Pancreas (tissue), 10 donors: Measurements from ENCODE around the gene ZYX. TPM values are rescaled to one million over a fixed set of nuclear protein-coding genes. Genes with fewer than 3 reads are reported as not detected.
"Not testable (repeated sequence)": the region's sequence is repeated elsewhere in the genome, so short reads cannot be mapped to it uniquely, and the experiment has no call there.

Source experiments
- ATAC-seq, 4 donors: fragments of 200-7000 bp; cut with Tn5 transposase; one replicate each; pipeline versions ENCODE4 v1.8.0 to v1.9.1; 2020; ENCODE audit warnings: mild to moderate bottlenecking in 4 of 4, moderate library complexity in 4 of 4
- DNase-seq, 6 donors: peaks; one replicate each; pipeline ENCODE4 v3.0.0-alpha.2; 2020
- FAIRE-seq: peaks from 2 replicates; lab custom pipeline; 2012; peaks lifted over from hg19 to GRCh38; lab: Jason Lieb, UNC
- H3K27ac ChIP-seq, 4 donors: fragments of 200-600 bp; sonication (generic); 1 replicate in 3 of 4; 2 replicates in 1 of 4; pipeline versions ENCODE4 v1.5.0 to v1.8.0; 2020
- H3K27me3 ChIP-seq, 4 donors: fragments of 200-600 bp; one replicate each; pipeline ENCODE4 v1.8.0; 2021
- H3K36me3 ChIP-seq, 3 donors: fragments of 200-600 bp; sonication (generic) in 1 of 3; one replicate each; pipeline versions ENCODE4 v1.5.0 to v1.8.0; 2020 to 2021
- H3K4me1 ChIP-seq, 3 donors: fragments of 200-600 bp; one replicate each; pipeline ENCODE4 v1.8.0; 2021
- H3K4me3 ChIP-seq, 4 donors: fragments of 200-600 bp; sonication (generic) in 2 of 4; one replicate each; pipeline versions ENCODE4 v1.5.0 to v1.8.0; 2020 to 2021
- H3K9me3 ChIP-seq, 4 donors: fragments of 200-600 bp; one replicate each; pipeline ENCODE4 v1.8.0; 2021
- WGBS, 2 donors: extraction: QIAGEN DNeasy Blood & Tissue Kit; methylation state at CpG; one replicate each; pipeline ENCODE4 v1.1.7; 2013; 5-methylcytosine and 5-hydroxymethylcytosine counted together
- intact Hi-C, 3 donors: fragments of 100-400 bp; cut with DNase I; formaldehyde crosslinking; loops; one replicate each; pipeline versions ENCODE4 v1.11.1 to v1.14.2; 2022
- polyA plus RNA-seq, 2 donors: library from polyadenylated mRNA; stranded (reverse); fragments of 200-250 nt; gene quantifications; one replicate each; pipeline ENCODE4 v1.2.3, GENCODE V29; 2013
- total RNA-seq, 6 donors: library from RNA; stranded (reverse); fragmentation: NEBNext Ultra II Directional in 4 of 6; extraction: Animal tissue kit (Norgen Biotek cat#: 25700) in 4 of 6; gene quantifications; one replicate each; pipeline versions ENCODE4 v1.2.1 to v1.2.4, GENCODE V29; 2021 to 2023
- TF ChIP-seq, protein P1 (sequence below), 4 donors: fragments of 200-600 bp; sonication (generic) in 3 of 4; IDR thresholded peaks; one replicate each; pipeline versions ENCODE4 v1.5.0 to v1.8.0; 2021; ENCODE audit warnings: antibody characterized with exemption in 4 of 4
- donor health status: healthy with polysubstance abuse.
- donor health status: DM: no; HTN: no; CAD: no; lungs with moderate emphysema.
- donor health status: DM: no; HTN: no; CAD: no.
- donor health status: control.
- donor health status: control.
- donor health status: Bipolar disorder and iron deficiency.
- donor health status: DM: yes; HTN: yes; CAD: no.
- donor health status: DM: no; HTN: no; CAD: no.
- donor health status: DM: no; HTN: no; CAD: no.
- donor health status: DM: yes; HTN: yes; CAD: no.

The ZYX gene
- total and polyA plus RNA-seq, 8 donors, result 29.1 to 73.8 (median 44.2) TPM

DNA sequence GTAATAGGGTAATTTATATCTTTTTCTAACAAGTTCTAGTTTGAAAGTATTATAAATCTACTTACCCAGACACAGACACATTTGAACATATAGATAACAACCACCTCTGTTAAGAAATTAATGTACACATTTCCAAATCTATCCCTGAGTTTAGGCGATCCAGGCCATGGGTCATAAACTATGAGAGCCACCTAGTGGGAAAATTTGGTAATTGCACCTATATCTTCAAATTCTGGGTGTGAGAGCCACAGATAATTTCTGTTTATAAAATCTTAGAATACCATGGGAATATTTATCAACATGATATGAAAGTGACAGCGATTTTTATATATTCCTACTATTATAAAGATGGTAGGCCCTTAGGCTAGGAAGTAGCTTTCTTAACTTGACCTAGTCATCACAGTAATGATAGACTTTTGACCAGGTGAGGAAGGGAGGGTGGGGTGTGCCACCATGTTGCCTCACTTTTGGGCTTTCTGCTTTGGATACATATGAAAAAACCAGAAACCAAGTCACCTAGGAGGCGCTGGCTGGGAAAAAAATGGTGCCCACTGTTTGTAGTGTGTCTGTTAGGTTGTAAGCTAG, 35.5 kb downstream of the ZYX start:
- peak; percentile 91 for FAIRE-seq
- Histone ChIP-seq H3K36me3 (no peaks in the 10 kb centered on the region), H3K27ac (no peak overlapping the region), H3K4me1 (no peaks in the 10 kb centered on the region), H3K9me3 (no peaks in the 10 kb centered on the region), H3K27me3 (no peaks in the 10 kb centered on the region), H3K4me3 (no peak overlapping the region)
- 2% methylated on average over 3 of the region's 3 CpGs for whole genome bisulfite sequencing, 2 donors
- TF ChIP-seq, protein P1, sequence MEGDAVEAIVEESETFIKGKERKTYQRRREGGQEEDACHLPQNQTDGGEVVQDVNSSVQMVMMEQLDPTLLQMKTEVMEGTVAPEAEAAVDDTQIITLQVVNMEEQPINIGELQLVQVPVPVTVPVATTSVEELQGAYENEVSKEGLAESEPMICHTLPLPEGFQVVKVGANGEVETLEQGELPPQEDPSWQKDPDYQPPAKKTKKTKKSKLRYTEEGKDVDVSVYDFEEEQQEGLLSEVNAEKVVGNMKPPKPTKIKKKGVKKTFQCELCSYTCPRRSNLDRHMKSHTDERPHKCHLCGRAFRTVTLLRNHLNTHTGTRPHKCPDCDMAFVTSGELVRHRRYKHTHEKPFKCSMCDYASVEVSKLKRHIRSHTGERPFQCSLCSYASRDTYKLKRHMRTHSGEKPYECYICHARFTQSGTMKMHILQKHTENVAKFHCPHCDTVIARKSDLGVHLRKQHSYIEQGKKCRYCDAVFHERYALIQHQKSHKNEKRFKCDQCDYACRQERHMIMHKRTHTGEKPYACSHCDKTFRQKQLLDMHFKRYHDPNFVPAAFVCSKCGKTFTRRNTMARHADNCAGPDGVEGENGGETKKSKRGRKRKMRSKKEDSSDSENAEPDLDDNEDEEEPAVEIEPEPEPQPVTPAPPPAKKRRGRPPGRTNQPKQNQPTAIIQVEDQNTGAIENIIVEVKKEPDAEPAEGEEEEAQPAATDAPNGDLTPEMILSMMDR (IDR thresholded peaks at IDR 0.05), result peak; percentile 46 to 74 (median 62)
- intact Hi-C loops, result loop anchor here in 1 of 3 donors (5.0 kb wide), 1 partner anchor 174 kb away; no protein-coding TSS in a partner anchor
- ATAC-seq, result peak; percentile 46 to 86 (median 70)
- DNase-seq, result no peak

DNA sequence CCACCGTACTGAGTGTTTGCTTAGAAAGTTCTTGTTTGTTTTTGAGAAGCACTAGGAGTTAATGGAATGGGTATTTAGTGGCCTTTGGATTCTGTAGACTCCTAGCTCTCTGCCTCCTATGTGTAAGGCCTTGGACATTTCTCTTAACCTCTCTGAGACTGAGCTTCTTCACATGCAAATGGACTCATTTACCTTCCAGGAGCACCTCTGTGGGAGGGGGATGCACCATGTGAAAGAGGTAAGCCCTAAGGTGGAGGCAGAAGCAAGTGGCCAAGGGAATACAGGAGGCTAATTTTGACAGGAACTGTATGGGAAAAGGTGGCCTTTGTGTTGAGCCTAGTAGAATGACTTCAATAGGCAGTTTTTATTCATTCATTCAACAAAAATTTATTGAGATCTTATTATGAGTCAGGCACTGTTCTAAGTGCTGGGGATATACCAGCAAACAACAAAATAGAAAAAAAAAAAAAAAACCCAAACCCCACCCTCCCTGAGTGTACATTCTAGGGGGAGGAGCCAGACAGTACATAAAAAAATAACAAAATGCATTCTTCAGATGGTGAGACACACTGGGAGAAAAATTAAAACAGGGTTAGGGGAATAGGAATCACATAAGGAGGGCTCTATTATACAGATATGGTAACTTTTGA, 36.7 kb downstream of the ZYX start:
- WGBS, 2 donors, result 12 to 24% methylated on average over 1 of the region's 1 CpG
- intact Hi-C loops, result loop anchor here in 1 of 3 donors (5.0 kb wide), 1 partner anchor 176 kb away; no protein-coding TSS in a partner anchor
- no peaks in the 10 kb centered on the region for H3K27me3 ChIP-seq
- TF ChIP-seq, protein P1 (IDR thresholded peaks at IDR 0.05), result no peak
- H3K4me1 ChIP-seq, result no peaks in the 10 kb centered on the region
- ATAC-seq (no peak), FAIRE-seq (no peak), DNase-seq (no peak)
- H3K9me3 ChIP-seq, result no peaks in the 10 kb centered on the region
- no peak overlapping the region for H3K27ac ChIP-seq
- H3K4me3 ChIP-seq, result no peak overlapping the region
- no peaks in the 10 kb centered on the region for H3K36me3 ChIP-seq

DNA sequence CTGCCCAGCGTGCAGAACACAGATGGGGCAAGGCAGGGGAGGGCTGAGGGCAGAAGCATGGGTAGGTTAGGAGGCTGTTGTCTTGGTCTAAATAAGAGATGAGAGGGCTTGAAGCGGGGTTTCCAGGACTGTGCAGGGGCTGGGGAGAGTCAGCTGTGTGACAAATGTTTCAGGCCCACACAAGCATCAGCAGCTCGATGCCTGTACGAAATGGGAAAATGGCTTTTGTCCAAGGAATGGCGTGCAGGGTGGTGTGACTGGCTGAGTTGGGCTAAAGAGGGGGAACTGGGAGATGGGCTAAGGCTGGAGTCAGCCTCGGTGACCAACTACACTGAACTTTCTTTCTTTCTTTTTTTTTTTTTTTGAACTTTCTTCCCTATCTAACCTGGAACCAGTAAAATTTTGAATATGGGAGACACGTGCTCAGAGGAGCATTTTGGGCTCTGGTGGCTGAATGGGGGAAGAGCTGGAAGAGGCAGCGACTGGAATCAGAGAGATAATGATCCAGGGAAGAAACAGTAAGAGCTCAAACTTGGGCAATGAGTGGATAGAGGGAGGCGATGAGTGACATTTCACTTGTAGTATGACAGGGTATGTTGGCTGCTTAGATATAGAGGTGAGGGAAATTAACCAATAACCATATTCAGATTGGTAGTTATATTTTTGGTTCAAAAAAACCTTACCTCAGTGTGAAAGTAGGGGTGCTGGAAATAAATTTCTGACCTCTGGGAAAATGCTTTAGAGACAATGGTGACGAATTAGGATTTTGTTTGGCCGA, 37.7 kb downstream of the ZYX start:
- Histone ChIP-seq H3K27ac (no peak overlapping the region), H3K9me3 (no peaks in the 10 kb centered on the region), H3K4me1 (no peaks in the 10 kb centered on the region), H3K27me3 (no peaks in the 10 kb centered on the region), H3K36me3 (no peaks in the 10 kb centered on the region), H3K4me3 (no peak overlapping the region)
- FAIRE-seq (no peak), DNase-seq (no peak), ATAC-seq (no peak)
- intact Hi-C loops, result loop anchor here in 1 of 3 donors (5.0 kb wide), 1 partner anchor 177 kb away; no protein-coding TSS in a partner anchor
- 63 to 70% methylated on average over 11 of the region's 11 CpGs for WGBS, 2 donors
- TF ChIP-seq, protein P1 (IDR thresholded peaks at IDR 0.05), result no peak

DNA sequence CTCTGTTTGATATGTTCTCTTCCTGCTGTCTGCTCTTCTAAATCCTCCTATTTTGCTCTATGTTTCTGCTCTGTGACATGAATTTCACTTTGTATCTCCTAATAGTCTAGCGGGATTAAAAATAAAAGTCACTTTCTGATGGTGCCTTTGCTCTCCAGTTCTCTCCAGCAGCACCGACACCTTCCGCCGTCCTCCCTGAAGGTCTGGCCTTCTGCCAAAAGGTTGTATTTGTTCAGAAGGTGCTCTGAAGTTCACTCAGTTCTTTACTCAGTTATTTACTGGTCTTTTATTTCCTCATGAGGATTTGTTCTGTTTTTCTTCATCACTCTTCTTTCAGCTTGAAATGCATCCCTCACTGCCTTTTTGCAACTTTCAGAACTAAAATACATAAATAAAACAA, 38.7 kb downstream of the ZYX start:
- Histone ChIP-seq H3K27ac (no peak overlapping the region), H3K9me3 (no peaks in the 10 kb centered on the region), H3K36me3 (no peaks in the 10 kb centered on the region), H3K4me3 (no peak overlapping the region), H3K27me3 (no peaks in the 10 kb centered on the region), H3K4me1 (no peaks in the 10 kb centered on the region)
- no peak for DNase-seq
- TF ChIP-seq, protein P1 (IDR thresholded peaks at IDR 0.05), result no peak
- WGBS, 2 donors, result 15 to 21% methylated on average over 4 of the region's 4 CpGs
- FAIRE-seq, result no peak
- peak in 3 of 4 donors; percentile 34 to 59 (median 46) for ATAC-seq
- intact Hi-C loops, result loop anchor here in 1 of 3 donors (5.0 kb wide), 1 partner anchor 178 kb away; no protein-coding TSS in a partner anchor

- H3K4me3 ChIP-seq, H3K27me3 ChIP-seq, intact Hi-C loops, H3K27ac ChIP-seq, H3K4me1 ChIP-seq, DNase-seq, H3K36me3 ChIP-seq, H3K9me3 ChIP-seq, ATAC-seq, FAIRE-seq: not testable (repeated sequence)
- WGBS, 2 donors, result 55 to 56% methylated on average over 3 of the region's 3 CpGs
Measured at GRCh38 chr7:143420624-143421023, 39.5 kb downstream of the ZYX start.
